HCT116 (cell line): ENCODE measurements around the gene PSMB5. TPM values are rescaled to one million over a fixed set of nuclear protein-coding genes. Genes with fewer than 3 reads are reported as not detected.

ENCODE experiments used
- ATAC-seq: fragments of 200-7000 bp; cut with Tn5 transposase; 2 replicates; pipeline ENCODE4 v1.9.1; 2020; ENCODE audit warnings: mild to moderate bottlenecking, moderate library complexity
- BruUV-seq: library from RNA; stranded (reverse); fragments of 400-500 nt; replicated peaks from 2 replicates; lab custom pipeline; 2021; lab: Mats Ljungman, UMichigan
- CTCF ChIA-PET: fragments of 300-600 bp; sonication (Branson Sonifier 250); formaldehyde crosslinking; loops from one replicate; lab custom pipeline; 2021; ENCODE audit warnings: antibody characterized with exemption; lab: Charles Lee
- POLR2A ChIA-PET: fragments of 300-600, 350-600 bp; sonication (Branson Sonifier 250); formaldehyde crosslinking; loops from one replicate; lab custom pipeline; 2021; ENCODE audit warnings: antibody characterized with exemption; lab: Charles Lee
- RAD21 ChIA-PET, 2 experiments: fragments of 300-600 bp; sonication (Branson Sonifier 250); formaldehyde crosslinking; loops; one replicate each; lab custom pipeline; 2023; ENCODE audit warnings: low total read pairs in 2 of 2; ENCODE audit not compliant: uncharacterized antibody in 2 of 2, unreplicated experiment in 2 of 2, low non-redundant PET in 1 of 2; lab: Charles Lee
- DNase-seq: peaks from one replicate; pipeline ENCODE4 v3.0.0-alpha.2; 2010; ENCODE audit warnings: low read depth, low spot score
- H2AFZ ChIP-seq: fragments of 200-600 bp; shearing (Covaris generic), sonication (generic); 2 replicates; pipeline ENCODE4 v1.6.1; 2017; ENCODE audit warnings: low read depth, mixed run types, mixed read lengths, antibody characterized with exemption, low read length; ENCODE audit not compliant: poor library complexity, severe bottlenecking
- H3K27ac ChIP-seq: 2 replicates; pipeline ENCODE4 v1.5.1; 2012; ENCODE audit warnings: low read depth, low read length
- H3K27me3 ChIP-seq: fragments of 200-600 bp; sonication (generic); 2 replicates; pipeline ENCODE4 v1.6.1; 2016; ENCODE audit warnings: mixed run types, low read length, mixed read lengths; ENCODE audit not compliant: insufficient read depth
- H3K36me3 ChIP-seq, 2 experiments: fragments of 200-500 bp in 1 of 2; fragments of 200-600 bp in 1 of 2; sonication (Bioruptor generic) in 1 of 2; sonication (generic) in 1 of 2; 2 replicates each; pipeline versions ENCODE4 v1.5.1 to v1.6.1; 2014 to 2016; ENCODE audit warnings: low read length in 2 of 2, inconsistent platforms in 1 of 2, mixed read lengths in 1 of 2, mixed run types in 1 of 2; ENCODE audit not compliant: insufficient read depth in 2 of 2, control insufficient read depth in 1 of 2
- H3K4me1 ChIP-seq, 2 experiments: fragments of 200-600 bp in 1 of 2; sonication (generic) in 1 of 2; 2 replicates each; pipeline versions ENCODE4 v1.5.1 to v1.6.1; 2012 to 2017; ENCODE audit warnings: low read length in 2 of 2, inconsistent platforms in 1 of 2, mild to moderate bottlenecking in 1 of 2, mixed read lengths in 1 of 2, mixed run types in 1 of 2, moderate library complexity in 1 of 2; ENCODE audit not compliant: insufficient read depth in 2 of 2, control insufficient read depth in 1 of 2
- H3K4me2 ChIP-seq: fragments of 200-600 bp; sonication (generic); 2 replicates; pipeline ENCODE4 v1.6.1; 2017; ENCODE audit warnings: mixed run types, low read length, mixed read lengths
- H3K4me3 ChIP-seq, 2 experiments: fragments of 200-600 bp in 1 of 2; sonication (generic) in 1 of 2; replicated peaks in 1 of 2; 2 replicates each; pipeline ENCODE4 v1.5.1; 2011 to 2016; ENCODE audit warnings: low read length in 2 of 2, control low read depth in 1 of 2, low read depth in 1 of 2, mild to moderate bottlenecking in 1 of 2, mixed read lengths in 1 of 2, mixed run types in 1 of 2
- H3K79me2 ChIP-seq: fragments of 200-600 bp; sonication (generic); 2 replicates; pipeline ENCODE4 v1.6.1; 2017; ENCODE audit warnings: mild to moderate bottlenecking, mixed run types, low read length, moderate library complexity, mixed read lengths; ENCODE audit not compliant: insufficient read depth
- H3K9ac ChIP-seq: fragments of 200-600 bp; sonication (generic); 2 replicates; pipeline ENCODE4 v1.6.1; 2016; ENCODE audit warnings: low read length, mixed read lengths
- H3K9me2 ChIP-seq: fragments of 200-600 bp; sonication (generic), shearing (Covaris generic); 2 replicates; pipeline ENCODE4 v1.6.1; 2017; ENCODE audit warnings: mixed run types, mild to moderate bottlenecking, moderate library complexity; ENCODE audit not compliant: insufficient read depth
- H3K9me3 ChIP-seq, 2 experiments: fragments of 200-500 bp in 1 of 2; fragments of 200-600 bp in 1 of 2; sonication (Bioruptor generic) in 1 of 2; sonication (generic) in 1 of 2; 2 replicates each; pipeline ENCODE4 v1.6.1; 2014 to 2017; ENCODE audit warnings: low read length in 2 of 2, mixed read lengths in 2 of 2, inconsistent platforms in 1 of 2, low read depth in 1 of 2, mild to moderate bottlenecking in 1 of 2, mixed run types in 1 of 2, moderate library complexity in 1 of 2; ENCODE audit not compliant: control insufficient read depth in 1 of 2, insufficient read depth in 1 of 2
- H4K20me1 ChIP-seq: fragments of 200-600 bp; sonication (generic), shearing (Covaris generic); 2 replicates; pipeline ENCODE4 v1.6.1; 2017; ENCODE audit warnings: mixed run types, mild to moderate bottlenecking, moderate library complexity; ENCODE audit not compliant: insufficient read depth
- EGR1 ChIP-seq: IDR thresholded peaks from 2 replicates; pipeline ENCODE4 v1.6.1; 2012; ENCODE audit warnings: low read depth
- ELF1 ChIP-seq: IDR thresholded peaks from 2 replicates; pipeline ENCODE4 v1.6.1; 2012; ENCODE audit warnings: low read depth, borderline replicate concordance
- EZH2 ChIP-seq: fragments of 200-600 bp; sonication (generic); IDR thresholded peaks from 2 replicates; pipeline ENCODE4 v1.6.1; 2017; ENCODE audit warnings: antibody characterized with exemption, mixed run types
- FOSL1 ChIP-seq: IDR thresholded peaks from 2 replicates; pipeline ENCODE4 v1.6.1; 2012; ENCODE audit warnings: low read depth
- JUND ChIP-seq: IDR thresholded peaks from 2 replicates; pipeline ENCODE4 v1.6.1; 2012
- POLR2A ChIP-seq: IDR thresholded peaks from 2 replicates; pipeline ENCODE4 v1.7.0; 2011; ENCODE audit warnings: borderline replicate concordance; ENCODE audit not compliant: insufficient read depth, insufficient read length; ENCODE audit errors: extremely low read depth
- POLR2AphosphoS5 ChIP-seq: IDR thresholded peaks from 2 replicates; pipeline ENCODE4 v1.6.1; 2011; ENCODE audit warnings: mild to moderate bottlenecking, low read depth, low read length, moderate library complexity
- SIN3A ChIP-seq: IDR thresholded peaks from 2 replicates; pipeline ENCODE4 v1.6.1; 2012; ENCODE audit warnings: low read depth
- SP1 ChIP-seq: IDR thresholded peaks from 2 replicates; pipeline ENCODE4 v1.6.1; 2012; ENCODE audit warnings: low read depth
- SRF ChIP-seq: IDR thresholded peaks from 2 replicates; pipeline ENCODE4 v1.6.1; 2012; ENCODE audit warnings: low read depth
- TCF7L2 ChIP-seq: IDR thresholded peaks from 2 replicates; pipeline ENCODE4 v1.7.0; 2011; ENCODE audit warnings: borderline replicate concordance, inconsistent platforms; ENCODE audit not compliant: insufficient read depth, insufficient read length; ENCODE audit errors: extremely low read depth
- YY1 ChIP-seq: IDR thresholded peaks from 2 replicates; pipeline ENCODE4 v1.6.1; 2011; ENCODE audit warnings: low read length, low read depth, moderate library complexity, mild to moderate bottlenecking; ENCODE audit not compliant: insufficient replicate concordance; ENCODE audit errors: extremely low read depth
- ZFX ChIP-seq: fragments of 450-650 bp; IDR thresholded peaks from 2 replicates; pipeline ENCODE4 v1.6.1; 2017
- ZNF274 ChIP-seq: fragments of 200-500 bp; sonication (Bioruptor generic); IDR thresholded peaks from 2 replicates; pipeline ENCODE4 v1.6.1; 2014; ENCODE audit warnings: mild to moderate bottlenecking, low read depth, low read length, inconsistent platforms
- intact Hi-C: fragments of 100-400 bp; cut with micrococcal nuclease; formaldehyde crosslinking; loops from 2 replicates; pipeline ENCODE4 v1.10.0; 2022
- total RNA-seq: library from RNA; stranded (reverse); gene quantifications from one replicate; pipeline ENCODE4 v1.2.1, GENCODE V29; 2021; ENCODE audit not compliant: unreplicated experiment
- TF ChIP-seq, protein P1 (sequence below), 3 experiments: fragments of 200-600 bp in 1 of 3; sonication (generic) in 1 of 3; IDR thresholded peaks in 2 of 3; conservative IDR thresholded peaks in 1 of 3; 2 replicates each; pipeline ENCODE4 v1.5.1; 2012 to 2017; ENCODE audit warnings: low read depth in 2 of 3, low read length in 2 of 3, antibody characterized with exemption in 1 of 3, borderline replicate concordance in 1 of 3, control low read depth in 1 of 3, mild to moderate bottlenecking in 1 of 3, mixed read lengths in 1 of 3, mixed run types in 1 of 3, moderate library complexity in 1 of 3; ENCODE audit not compliant: insufficient read depth in 1 of 3
- TF ChIP-seq, protein P2 (sequence below): IDR thresholded peaks from 2 replicates; pipeline ENCODE4 v1.6.1; 2012
- TF ChIP-seq, protein P3 (sequence below): IDR thresholded peaks from 2 replicates; pipeline ENCODE4 v1.6.1; 2012
- TF ChIP-seq, protein P4 (sequence below): IDR thresholded peaks from 2 replicates; pipeline ENCODE4 v1.6.1; 2012; ENCODE audit warnings: low read depth
- TF ChIP-seq, protein P5 (sequence below): IDR thresholded peaks from 2 replicates; pipeline ENCODE4 v1.6.1; 2011; ENCODE audit warnings: mild to moderate bottlenecking, low read length, moderate library complexity; ENCODE audit not compliant: insufficient replicate concordance; ENCODE audit errors: extremely low read depth

The PSMB5 gene
- total RNA-seq, 1 experiment from 2014 or later: 212 TPM

DNA sequence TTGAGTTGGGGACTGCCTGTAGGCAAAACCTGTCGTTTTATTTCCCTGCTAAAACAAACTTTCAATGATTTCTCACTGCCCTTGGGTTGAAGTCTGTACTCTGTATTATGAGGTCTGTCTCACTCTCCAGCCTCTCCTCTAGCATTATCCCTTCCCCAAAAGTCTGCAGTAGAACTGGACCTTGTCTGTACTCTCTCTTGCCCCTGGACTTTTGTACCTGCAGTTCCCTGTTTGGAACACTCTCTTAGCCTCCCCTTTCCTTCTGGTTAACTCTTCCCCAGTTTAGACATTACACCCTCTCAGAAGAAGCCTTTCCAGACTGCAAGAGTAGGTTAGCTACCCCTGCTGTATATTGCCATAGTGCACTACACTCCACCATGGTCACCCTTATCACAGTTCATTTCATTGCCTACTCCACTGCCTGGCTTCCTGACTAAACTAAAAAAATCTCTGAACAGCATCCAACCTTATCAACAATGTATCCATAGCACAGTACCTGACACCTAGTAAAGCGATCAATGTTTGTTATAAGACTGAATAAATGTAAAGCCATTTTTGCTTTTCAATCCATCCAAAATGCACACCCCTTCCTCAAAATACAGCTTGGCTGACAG lies 48.7 kb downstream of the PSMB5 start:
- H3K4me2 ChIP-seq: no peak overlapping the region
- H2AFZ ChIP-seq: no peak overlapping the region
- H3K9me3 ChIP-seq: no peaks in the 10 kb centered on the region
- H3K4me1 ChIP-seq: peaks cover 2 to 9% of the 10 kb centered on the region in 2 experiments; a peak in 2 of 4 replicates
- H3K9me2 ChIP-seq: no peaks in the 10 kb centered on the region
- no peaks in the 10 kb centered on the region for H3K27me3 ChIP-seq
- no peaks in the 10 kb centered on the region for H4K20me1 ChIP-seq
- ChIA-PET POLR2A (interaction anchor here (0.8 to 1.2 kb wide), 4 partner anchors 8 to 72 kb away, joined by 3 to 10 read pairs (median 6); partner anchors contain the start of gene CDH24), CTCF (interaction anchor here (0.6 to 7.6 kb wide), 40 partner anchors 9 to 481 kb away, joined by 3 to 175 read pairs (median 4); partner anchors contain the start of genes ACIN1, C14orf119, CDH24 and HAUS4), RAD21 (interaction anchor here (0.6 to 1.6 kb wide), 15 partner anchors 9 to 163 kb away, joined by 3 to 12 read pairs (median 4); partner anchors contain the start of gene CDH24 (in 1 of the 2))
- H3K9ac ChIP-seq: no peak overlapping the region
- peaks cover 14% of the 10 kb centered on the region; the same call in 1 of the 2 replicates for H3K79me2 ChIP-seq
- no peak overlapping the region for H3K4me3 ChIP-seq
- intact Hi-C loops: loop anchor here (1.0 to 10.0 kb wide), 4 partner anchors 72 to 601 kb away; partner anchors contain the start of genes BCL2L2 and PPP1R3E
- no peaks in the 10 kb centered on the region for H3K36me3 ChIP-seq
- no peak overlapping the region for H3K27ac ChIP-seq
- DNase-seq: no peak
- ATAC-seq: no peak
- no TSS peak for BruUV-seq
- TF ChIP-seq POLR2A: no peak
- TF ChIP-seq, protein P1, sequence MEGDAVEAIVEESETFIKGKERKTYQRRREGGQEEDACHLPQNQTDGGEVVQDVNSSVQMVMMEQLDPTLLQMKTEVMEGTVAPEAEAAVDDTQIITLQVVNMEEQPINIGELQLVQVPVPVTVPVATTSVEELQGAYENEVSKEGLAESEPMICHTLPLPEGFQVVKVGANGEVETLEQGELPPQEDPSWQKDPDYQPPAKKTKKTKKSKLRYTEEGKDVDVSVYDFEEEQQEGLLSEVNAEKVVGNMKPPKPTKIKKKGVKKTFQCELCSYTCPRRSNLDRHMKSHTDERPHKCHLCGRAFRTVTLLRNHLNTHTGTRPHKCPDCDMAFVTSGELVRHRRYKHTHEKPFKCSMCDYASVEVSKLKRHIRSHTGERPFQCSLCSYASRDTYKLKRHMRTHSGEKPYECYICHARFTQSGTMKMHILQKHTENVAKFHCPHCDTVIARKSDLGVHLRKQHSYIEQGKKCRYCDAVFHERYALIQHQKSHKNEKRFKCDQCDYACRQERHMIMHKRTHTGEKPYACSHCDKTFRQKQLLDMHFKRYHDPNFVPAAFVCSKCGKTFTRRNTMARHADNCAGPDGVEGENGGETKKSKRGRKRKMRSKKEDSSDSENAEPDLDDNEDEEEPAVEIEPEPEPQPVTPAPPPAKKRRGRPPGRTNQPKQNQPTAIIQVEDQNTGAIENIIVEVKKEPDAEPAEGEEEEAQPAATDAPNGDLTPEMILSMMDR (IDR thresholded peaks at IDR 0.05 in 2 of 3, conservative IDR thresholded peaks at IDR 0.05 in 1 of 3; ENCODE audit: borderline replicate concordance in 1 of 3, insufficient read depth in 1 of 3, low read depth in 2 of 3, low read length in 2 of 3): no peak
- no peak for TF ChIP-seq ELF1
- no peak for TF ChIP-seq YY1
- no peak for TF ChIP-seq FOSL1
- TF ChIP-seq, protein P2, sequence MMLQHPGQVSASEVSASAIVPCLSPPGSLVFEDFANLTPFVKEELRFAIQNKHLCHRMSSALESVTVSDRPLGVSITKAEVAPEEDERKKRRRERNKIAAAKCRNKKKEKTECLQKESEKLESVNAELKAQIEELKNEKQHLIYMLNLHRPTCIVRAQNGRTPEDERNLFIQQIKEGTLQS: no peak
- TF ChIP-seq, protein P3, sequence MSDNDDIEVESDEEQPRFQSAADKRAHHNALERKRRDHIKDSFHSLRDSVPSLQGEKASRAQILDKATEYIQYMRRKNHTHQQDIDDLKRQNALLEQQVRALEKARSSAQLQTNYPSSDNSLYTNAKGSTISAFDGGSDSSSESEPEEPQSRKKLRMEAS: no peak
- no peak for TF ChIP-seq TCF7L2
- TF ChIP-seq EGR1: no peak
- no peak for TF ChIP-seq SP1
- TF ChIP-seq SRF: no peak
- no peak for TF ChIP-seq SIN3A
- no peak for TF ChIP-seq EZH2
- no peak for TF ChIP-seq ZNF274
- TF ChIP-seq POLR2AphosphoS5: no peak
- TF ChIP-seq, protein P4, sequence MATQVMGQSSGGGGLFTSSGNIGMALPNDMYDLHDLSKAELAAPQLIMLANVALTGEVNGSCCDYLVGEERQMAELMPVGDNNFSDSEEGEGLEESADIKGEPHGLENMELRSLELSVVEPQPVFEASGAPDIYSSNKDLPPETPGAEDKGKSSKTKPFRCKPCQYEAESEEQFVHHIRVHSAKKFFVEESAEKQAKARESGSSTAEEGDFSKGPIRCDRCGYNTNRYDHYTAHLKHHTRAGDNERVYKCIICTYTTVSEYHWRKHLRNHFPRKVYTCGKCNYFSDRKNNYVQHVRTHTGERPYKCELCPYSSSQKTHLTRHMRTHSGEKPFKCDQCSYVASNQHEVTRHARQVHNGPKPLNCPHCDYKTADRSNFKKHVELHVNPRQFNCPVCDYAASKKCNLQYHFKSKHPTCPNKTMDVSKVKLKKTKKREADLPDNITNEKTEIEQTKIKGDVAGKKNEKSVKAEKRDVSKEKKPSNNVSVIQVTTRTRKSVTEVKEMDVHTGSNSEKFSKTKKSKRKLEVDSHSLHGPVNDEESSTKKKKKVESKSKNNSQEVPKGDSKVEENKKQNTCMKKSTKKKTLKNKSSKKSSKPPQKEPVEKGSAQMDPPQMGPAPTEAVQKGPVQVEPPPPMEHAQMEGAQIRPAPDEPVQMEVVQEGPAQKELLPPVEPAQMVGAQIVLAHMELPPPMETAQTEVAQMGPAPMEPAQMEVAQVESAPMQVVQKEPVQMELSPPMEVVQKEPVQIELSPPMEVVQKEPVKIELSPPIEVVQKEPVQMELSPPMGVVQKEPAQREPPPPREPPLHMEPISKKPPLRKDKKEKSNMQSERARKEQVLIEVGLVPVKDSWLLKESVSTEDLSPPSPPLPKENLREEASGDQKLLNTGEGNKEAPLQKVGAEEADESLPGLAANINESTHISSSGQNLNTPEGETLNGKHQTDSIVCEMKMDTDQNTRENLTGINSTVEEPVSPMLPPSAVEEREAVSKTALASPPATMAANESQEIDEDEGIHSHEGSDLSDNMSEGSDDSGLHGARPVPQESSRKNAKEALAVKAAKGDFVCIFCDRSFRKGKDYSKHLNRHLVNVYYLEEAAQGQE: no peak
- TF ChIP-seq, protein P5, sequence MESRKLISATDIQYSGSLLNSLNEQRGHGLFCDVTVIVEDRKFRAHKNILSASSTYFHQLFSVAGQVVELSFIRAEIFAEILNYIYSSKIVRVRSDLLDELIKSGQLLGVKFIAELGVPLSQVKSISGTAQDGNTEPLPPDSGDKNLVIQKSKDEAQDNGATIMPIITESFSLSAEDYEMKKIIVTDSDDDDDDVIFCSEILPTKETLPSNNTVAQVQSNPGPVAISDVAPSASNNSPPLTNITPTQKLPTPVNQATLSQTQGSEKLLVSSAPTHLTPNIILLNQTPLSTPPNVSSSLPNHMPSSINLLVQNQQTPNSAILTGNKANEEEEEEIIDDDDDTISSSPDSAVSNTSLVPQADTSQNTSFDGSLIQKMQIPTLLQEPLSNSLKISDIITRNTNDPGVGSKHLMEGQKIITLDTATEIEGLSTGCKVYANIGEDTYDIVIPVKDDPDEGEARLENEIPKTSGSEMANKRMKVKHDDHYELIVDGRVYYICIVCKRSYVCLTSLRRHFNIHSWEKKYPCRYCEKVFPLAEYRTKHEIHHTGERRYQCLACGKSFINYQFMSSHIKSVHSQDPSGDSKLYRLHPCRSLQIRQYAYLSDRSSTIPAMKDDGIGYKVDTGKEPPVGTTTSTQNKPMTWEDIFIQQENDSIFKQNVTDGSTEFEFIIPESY: no peak
- TF ChIP-seq JUND: no peak
- no peak for TF ChIP-seq ZFX
